ENCODE data around the gene SPIRE2. TPM values are rescaled to one million over a fixed set of nuclear protein-coding genes. Genes with fewer than 3 reads are reported as not detected.
A peak's percentile ranks its signal among the peaks of the same experiment; 100 is the strongest.

The SPIRE2 gene
- total RNA-seq, 1 experiment from 2014 or later = 21.7 TPM

- intact Hi-C loops (cut with micrococcal nuclease; ENCODE audit: unreplicated experiment) (loop anchor here (5.0 to 10.0 kb wide), 2 partner anchors 44 to 106 kb away; partner anchors contain the start of gene FANCA), in situ Hi-C loops (cut with HindIII; ENCODE audit: low pct_unique_long_range_greater_than_20kb, low sequenced_read_pairs) (no loop called here)
- Histone ChIP-seq H3K9me3 (ENCODE audit: control insufficient read depth, insufficient read depth, low read depth, low read length) (no peaks in the 10 kb centered on the region), H3K4me3 (ENCODE audit: low read depth in 2 of 2, low read length in 2 of 2) (no peak overlapping the region), H3K27me3 (ENCODE audit: control insufficient read depth, insufficient read depth, low read length) (no peaks in the 10 kb centered on the region), H3K27ac (ENCODE audit: low read length) (no peak overlapping the region), H3K4me1 (ENCODE audit: control insufficient read depth, insufficient read depth, low read length) (no peaks in the 10 kb centered on the region), H3K36me3 (ENCODE audit: control insufficient read depth, insufficient read depth, low read length) (no peaks in the 10 kb centered on the region; the same call in none of the 2 replicates)
- BruUV-seq (replicated peaks) = no TSS peak
- ATAC-seq (peak; percentile 94), DNase-seq (ENCODE audit: low read depth, low spot score) (peak; percentile 32)
- ChIA-PET POLR2A (interaction anchor here (0.6 kb wide), 2 partner anchors 14 to 151 kb away, joined by 3 to 6 read pairs; no protein-coding TSS in a partner anchor), CTCF (interaction anchor here (0.6 to 1.0 kb wide), 3 partner anchors 13 to 364 kb away, joined by 3 to 11 read pairs (median 5); partner anchors contain the start of gene TCF25)
- TF ChIP-seq, protein P1, sequence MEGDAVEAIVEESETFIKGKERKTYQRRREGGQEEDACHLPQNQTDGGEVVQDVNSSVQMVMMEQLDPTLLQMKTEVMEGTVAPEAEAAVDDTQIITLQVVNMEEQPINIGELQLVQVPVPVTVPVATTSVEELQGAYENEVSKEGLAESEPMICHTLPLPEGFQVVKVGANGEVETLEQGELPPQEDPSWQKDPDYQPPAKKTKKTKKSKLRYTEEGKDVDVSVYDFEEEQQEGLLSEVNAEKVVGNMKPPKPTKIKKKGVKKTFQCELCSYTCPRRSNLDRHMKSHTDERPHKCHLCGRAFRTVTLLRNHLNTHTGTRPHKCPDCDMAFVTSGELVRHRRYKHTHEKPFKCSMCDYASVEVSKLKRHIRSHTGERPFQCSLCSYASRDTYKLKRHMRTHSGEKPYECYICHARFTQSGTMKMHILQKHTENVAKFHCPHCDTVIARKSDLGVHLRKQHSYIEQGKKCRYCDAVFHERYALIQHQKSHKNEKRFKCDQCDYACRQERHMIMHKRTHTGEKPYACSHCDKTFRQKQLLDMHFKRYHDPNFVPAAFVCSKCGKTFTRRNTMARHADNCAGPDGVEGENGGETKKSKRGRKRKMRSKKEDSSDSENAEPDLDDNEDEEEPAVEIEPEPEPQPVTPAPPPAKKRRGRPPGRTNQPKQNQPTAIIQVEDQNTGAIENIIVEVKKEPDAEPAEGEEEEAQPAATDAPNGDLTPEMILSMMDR (IDR thresholded peaks at IDR 0.05) = peak; percentile 98
- TF ChIP-seq SIN3A (IDR thresholded peaks at IDR 0.05; ENCODE audit: borderline replicate concordance, insufficient read depth, low read depth, low read length) (no peak), TCF7L2 (IDR thresholded peaks at IDR 0.05; ENCODE audit: low read depth, low read length) (no peak)
- TF ChIP-seq, protein P2, sequence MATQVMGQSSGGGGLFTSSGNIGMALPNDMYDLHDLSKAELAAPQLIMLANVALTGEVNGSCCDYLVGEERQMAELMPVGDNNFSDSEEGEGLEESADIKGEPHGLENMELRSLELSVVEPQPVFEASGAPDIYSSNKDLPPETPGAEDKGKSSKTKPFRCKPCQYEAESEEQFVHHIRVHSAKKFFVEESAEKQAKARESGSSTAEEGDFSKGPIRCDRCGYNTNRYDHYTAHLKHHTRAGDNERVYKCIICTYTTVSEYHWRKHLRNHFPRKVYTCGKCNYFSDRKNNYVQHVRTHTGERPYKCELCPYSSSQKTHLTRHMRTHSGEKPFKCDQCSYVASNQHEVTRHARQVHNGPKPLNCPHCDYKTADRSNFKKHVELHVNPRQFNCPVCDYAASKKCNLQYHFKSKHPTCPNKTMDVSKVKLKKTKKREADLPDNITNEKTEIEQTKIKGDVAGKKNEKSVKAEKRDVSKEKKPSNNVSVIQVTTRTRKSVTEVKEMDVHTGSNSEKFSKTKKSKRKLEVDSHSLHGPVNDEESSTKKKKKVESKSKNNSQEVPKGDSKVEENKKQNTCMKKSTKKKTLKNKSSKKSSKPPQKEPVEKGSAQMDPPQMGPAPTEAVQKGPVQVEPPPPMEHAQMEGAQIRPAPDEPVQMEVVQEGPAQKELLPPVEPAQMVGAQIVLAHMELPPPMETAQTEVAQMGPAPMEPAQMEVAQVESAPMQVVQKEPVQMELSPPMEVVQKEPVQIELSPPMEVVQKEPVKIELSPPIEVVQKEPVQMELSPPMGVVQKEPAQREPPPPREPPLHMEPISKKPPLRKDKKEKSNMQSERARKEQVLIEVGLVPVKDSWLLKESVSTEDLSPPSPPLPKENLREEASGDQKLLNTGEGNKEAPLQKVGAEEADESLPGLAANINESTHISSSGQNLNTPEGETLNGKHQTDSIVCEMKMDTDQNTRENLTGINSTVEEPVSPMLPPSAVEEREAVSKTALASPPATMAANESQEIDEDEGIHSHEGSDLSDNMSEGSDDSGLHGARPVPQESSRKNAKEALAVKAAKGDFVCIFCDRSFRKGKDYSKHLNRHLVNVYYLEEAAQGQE (IDR thresholded peaks at IDR 0.05; ENCODE audit: insufficient read depth in 1 of 2, low read depth in 2 of 2, low read length in 1 of 2) = no peak
Observed at GRCh38 chr16:89860747-89861304, 32.6 kb downstream of the SPIRE2 start.

GRCh38 chr16:89861648-89862047 lies 33.4 kb downstream of the SPIRE2 start:
- DNase-seq (ENCODE audit: low read depth, low spot score) = no peak
- POLR2A ChIA-PET = no interaction called here
- no peaks in the 10 kb centered on the region for H3K4me1 ChIP-seq (ENCODE audit: control insufficient read depth, insufficient read depth, low read length)
- no peak overlapping the region for H3K27ac ChIP-seq (ENCODE audit: low read length)
- in situ Hi-C loops (cut with HindIII; ENCODE audit: low pct_unique_long_range_greater_than_20kb, low sequenced_read_pairs) (no loop called here), intact Hi-C loops (cut with micrococcal nuclease; ENCODE audit: unreplicated experiment) (loop anchor here (5.0 to 10.0 kb wide), 2 partner anchors 44 to 107 kb away; partner anchors contain the start of gene FANCA)
- CTCF ChIA-PET = interaction anchor here (0.6 to 1.0 kb wide), 2 partner anchors 43 to 365 kb away, joined by 3 to 5 read pairs; no protein-coding TSS in a partner anchor
- no TSS peak for BruUV-seq (replicated peaks)
- no peak for ATAC-seq
- no peaks in the 10 kb centered on the region for H3K27me3 ChIP-seq (ENCODE audit: control insufficient read depth, insufficient read depth, low read length)
- no peaks in the 10 kb centered on the region for H3K9me3 ChIP-seq (ENCODE audit: control insufficient read depth, insufficient read depth, low read depth, low read length)
- no peaks in the 10 kb centered on the region; the same call in none of the 2 replicates for H3K36me3 ChIP-seq (ENCODE audit: control insufficient read depth, insufficient read depth, low read length)
- H3K4me3 ChIP-seq (ENCODE audit: low read depth in 2 of 2, low read length in 2 of 2) = no peak overlapping the region
- TF ChIP-seq, protein P1 (IDR thresholded peaks at IDR 0.05) = no peak
- no peak for TF ChIP-seq POLR2AphosphoS5 (IDR thresholded peaks at IDR 0.05; ENCODE audit: low read depth, low read length)
- TF ChIP-seq SIN3A (IDR thresholded peaks at IDR 0.05; ENCODE audit: borderline replicate concordance, insufficient read depth, low read depth, low read length) = no peak
- TF ChIP-seq TCF7L2 (IDR thresholded peaks at IDR 0.05; ENCODE audit: low read depth, low read length) = no peak
- TF ChIP-seq, protein P2 (IDR thresholded peaks at IDR 0.05; ENCODE audit: insufficient read depth in 1 of 2, low read depth in 2 of 2, low read length in 1 of 2) = no peak

Measured in Panc1 (cell line).